Panc1 (cell line): ENCODE data around the gene DTNB. TPM values are rescaled to one million over a fixed set of nuclear protein-coding genes. Genes with fewer than 3 reads are reported as not detected.

Experiments used
- ATAC-seq: fragments of 200-7000 bp; cut with Tn5 transposase; 2 replicates; pipeline ENCODE4 v1.9.1; 2020; ENCODE audit warnings: mild to moderate bottlenecking, moderate library complexity
- BruUV-seq: library from RNA; stranded (reverse); fragments of 400-500 nt; replicated peaks from 2 replicates; lab custom pipeline; 2021; lab: Mats Ljungman, UMichigan
- CTCF ChIA-PET: fragments of 300-600 bp; sonication (Branson Sonifier 250); formaldehyde crosslinking; loops from one replicate; lab custom pipeline; 2022; ENCODE audit warnings: antibody characterized with exemption; lab: Charles Lee
- POLR2A ChIA-PET: fragments of 300-600 bp; sonication (Branson Sonifier 250); formaldehyde crosslinking; loops from one replicate; lab custom pipeline; 2022; ENCODE audit warnings: antibody characterized with exemption; lab: Charles Lee
- DNase-seq: peaks from one replicate; pipeline ENCODE4 v3.0.0-alpha.2; 2010; ENCODE audit warnings: low read depth, low spot score
- H3K27ac ChIP-seq: 2 replicates; pipeline ENCODE4 v1.5.1; 2011; ENCODE audit warnings: mild to moderate bottlenecking, low read length, inconsistent platforms
- H3K27me3 ChIP-seq: fragments of 200-500 bp; sonication (Bioruptor generic); 2 replicates; pipeline ENCODE4 v1.6.0; 2014; ENCODE audit warnings: low read length, inconsistent platforms; ENCODE audit not compliant: control insufficient read depth, insufficient read depth
- H3K36me3 ChIP-seq: fragments of 200-500 bp; sonication (Bioruptor generic); 2 replicates; pipeline ENCODE4 v1.5.1; 2014; ENCODE audit warnings: inconsistent platforms, mild to moderate bottlenecking, low read length, moderate library complexity; ENCODE audit not compliant: control insufficient read depth, insufficient read depth
- H3K4me1 ChIP-seq: 2 replicates; pipeline ENCODE4 v1.5.1; 2011; ENCODE audit warnings: inconsistent platforms, mild to moderate bottlenecking, low read length, moderate library complexity; ENCODE audit not compliant: control insufficient read depth, insufficient read depth
- H3K4me3 ChIP-seq, 2 experiments: 2 replicates each; pipeline ENCODE4 v1.5.1; 2011 to 2012; ENCODE audit warnings: low read depth in 2 of 2, low read length in 2 of 2, mild to moderate bottlenecking in 2 of 2, inconsistent platforms in 1 of 2, moderate library complexity in 1 of 2
- H3K9me3 ChIP-seq: fragments of 200-500 bp; sonication (Bioruptor generic); 2 replicates; pipeline ENCODE4 v1.5.1; 2014; ENCODE audit warnings: low read depth, mild to moderate bottlenecking, inconsistent platforms, low read length, moderate library complexity; ENCODE audit not compliant: control insufficient read depth, insufficient read depth
- CTCF ChIP-seq: fragments of 450-650 bp; IDR thresholded peaks from 2 replicates; pipeline ENCODE4 v1.5.1; 2017; ENCODE audit warnings: mild to moderate bottlenecking
- POLR2AphosphoS5 ChIP-seq: IDR thresholded peaks from 2 replicates; pipeline ENCODE4 v1.6.1; 2012; ENCODE audit warnings: mild to moderate bottlenecking, low read depth, low read length, moderate library complexity
- REST ChIP-seq, 2 experiments: IDR thresholded peaks; 2 replicates each; pipeline ENCODE4 v1.6.1; 2011 to 2012; ENCODE audit warnings: low read depth in 2 of 2, control low read depth in 1 of 2, low read length in 1 of 2, mild to moderate bottlenecking in 1 of 2, moderate library complexity in 1 of 2; ENCODE audit not compliant: insufficient read depth in 1 of 2
- SIN3A ChIP-seq: IDR thresholded peaks from 2 replicates; pipeline ENCODE4 v1.6.1; 2012; ENCODE audit warnings: low read depth, mild to moderate bottlenecking, low read length, moderate library complexity, borderline replicate concordance; ENCODE audit not compliant: insufficient read depth
- TCF7L2 ChIP-seq: IDR thresholded peaks from 2 replicates; pipeline ENCODE4 v1.6.1; 2011; ENCODE audit warnings: mild to moderate bottlenecking, low read depth, low read length, inconsistent platforms
- in situ Hi-C: cut with HindIII; loops from 2 replicates; pipeline ENCODE4 v1.10.0; 2016; ENCODE audit warnings: low sequenced_read_pairs, low pct_unique_long_range_greater_than_20kb
- intact Hi-C: fragments of 100-400 bp; cut with micrococcal nuclease; formaldehyde crosslinking; loops from one replicate; pipeline ENCODE4 v1.10.0; 2022; ENCODE audit not compliant: unreplicated experiment
- total RNA-seq: library from RNA; stranded (reverse); gene quantifications from one replicate; pipeline ENCODE4 v1.2.1, GENCODE V29; 2021; ENCODE audit not compliant: unreplicated experiment

Gene DTNB
- total RNA-seq, 1 experiment from 2014 or later: 37.8 TPM

GRCh38 chr2:25460261-25460905 is 213.0 kb downstream of the DTNB start:
- in situ Hi-C loops (no loop called here), intact Hi-C loops (no loop called here)
- no peak for TF ChIP-seq SIN3A
- Histone ChIP-seq H3K27me3 (no peaks in the 10 kb centered on the region), H3K27ac (no peak overlapping the region), H3K4me3 (no peak overlapping the region), H3K36me3 (no peaks in the 10 kb centered on the region), H3K4me1 (no peaks in the 10 kb centered on the region), H3K9me3 (no peaks in the 10 kb centered on the region)
- no TSS peak for BruUV-seq
- DNase-seq: no peak
- POLR2A ChIA-PET: no interaction called here
- CTCF ChIA-PET: no interaction called here
- ATAC-seq: no peak

GRCh38 chr2:25454824-25455611 is 218.4 kb downstream of the DTNB start:
- ChIA-PET POLR2A (no interaction called here), CTCF (no interaction called here)
- Histone ChIP-seq H3K27ac (no peak overlapping the region), H3K27me3 (no peaks in the 10 kb centered on the region), H3K4me1 (no peaks in the 10 kb centered on the region), H3K4me3 (no peak overlapping the region), H3K9me3 (no peaks in the 10 kb centered on the region), H3K36me3 (no peaks in the 10 kb centered on the region)
- ATAC-seq (no peak), DNase-seq (no peak)
- in situ Hi-C loops (no loop called here), intact Hi-C loops (no loop called here)
- BruUV-seq: no TSS peak
- TF ChIP-seq CTCF: no peak

GRCh38 chr2:25453199-25453905 is 220.0 kb downstream of the DTNB start:
- no peak for DNase-seq
- in situ Hi-C loops (no loop called here), intact Hi-C loops (no loop called here)
- POLR2A ChIA-PET: no interaction called here
- CTCF ChIA-PET: no interaction called here
- no TSS peak for BruUV-seq
- Histone ChIP-seq H3K27me3 (no peaks in the 10 kb centered on the region), H3K36me3 (no peaks in the 10 kb centered on the region), H3K4me1 (no peaks in the 10 kb centered on the region), H3K27ac (no peak overlapping the region), H3K9me3 (no peaks in the 10 kb centered on the region), H3K4me3 (no peak overlapping the region)
- TF ChIP-seq CTCF (no peak), POLR2AphosphoS5 (no peak), TCF7L2 (no peak), REST (IDR thresholded peaks at IDR 0.05; ENCODE audit: insufficient read depth in 1 of 2, low read depth in 2 of 2, low read length in 1 of 2) (no peak), SIN3A (no peak)
- ATAC-seq: no peak
